ENCODE results near the gene LSMEM2. TPM values are rescaled to one million over a fixed set of nuclear protein-coding genes. Genes with fewer than 3 reads are reported as not detected.
A peak's percentile ranks its signal among the peaks of the same experiment; 100 is the strongest.
"Not testable (repeated sequence)": the region's sequence is repeated elsewhere in the genome, so short reads cannot be mapped to it uniquely, and the experiment has no call there.

Gene LSMEM2
- total RNA-seq, 1 donor from 2014 or later, result not detected

- Histone ChIP-seq H3K27me3 (ENCODE audit: control insufficient read depth, insufficient read depth, low read length) (no peaks in the 10 kb centered on the region), H3K4me3 (ENCODE audit: low read depth, low read length) (no peak overlapping the region), H3K36me3 (ENCODE audit: control insufficient read depth, insufficient read depth, low read length) (no peaks in the 10 kb centered on the region)
- no peak for TF ChIP-seq CTCF (IDR thresholded peaks at IDR 0.05; ENCODE audit: insufficient read depth, low read length, poor library complexity, severe bottlenecking)
- no peak for DNase-seq (ENCODE audit: low read depth)
Measured at GRCh38 chr3:50302095-50303012, 23.5 kb downstream of the LSMEM2 start.

GRCh38 chr3:50303013-50303815 lies 24.3 kb downstream of the LSMEM2 start, which contains the start of gene HYAL1:
Gene HYAL1, minus strand, starts transcription at chr3:50303574. Its CDS starts 618 bp downstream, at chr3:50302956.
- TF ChIP-seq CTCF (IDR thresholded peaks at IDR 0.05; ENCODE audit: insufficient read depth, low read length, poor library complexity, severe bottlenecking), result peak; percentile 54
- Histone ChIP-seq H3K4me3 (ENCODE audit: low read depth, low read length) (no peak within 1 kb of the TSS), H3K36me3 (ENCODE audit: control insufficient read depth, insufficient read depth, low read length) (no peaks in the 10 kb centered on the region), H3K27me3 (ENCODE audit: control insufficient read depth, insufficient read depth, low read length) (no peaks in the 10 kb centered on the region)
- no peak for DNase-seq (ENCODE audit: low read depth)

GRCh38 chr3:50304601-50305000 lies 25.7 kb downstream of the LSMEM2 start:
- Histone ChIP-seq H3K36me3 (ENCODE audit: control insufficient read depth, insufficient read depth, low read length) (no peaks in the 10 kb centered on the region), H3K27me3 (ENCODE audit: control insufficient read depth, insufficient read depth, low read length) (no peaks in the 10 kb centered on the region), H3K4me3 (ENCODE audit: low read depth, low read length) (no peak overlapping the region)
- no peak for DNase-seq (ENCODE audit: low read depth)
- no peak for TF ChIP-seq CTCF (IDR thresholded peaks at IDR 0.05; ENCODE audit: insufficient read depth, low read length, poor library complexity, severe bottlenecking)

GRCh38 chr3:50312041-50312440 lies 33.2 kb downstream of the LSMEM2 start:
- H3K4me3 ChIP-seq (ENCODE audit: low read depth, low read length); H3K27me3 ChIP-seq (ENCODE audit: control insufficient read depth, insufficient read depth, low read length); DNase-seq (ENCODE audit: low read depth); H3K36me3 ChIP-seq (ENCODE audit: control insufficient read depth, insufficient read depth, low read length): not testable (repeated sequence)

GRCh38 chr3:50314342-50314741 lies 35.5 kb downstream of the LSMEM2 start:
- Histone ChIP-seq H3K4me3 (ENCODE audit: low read depth, low read length) (no peak overlapping the region), H3K36me3 (ENCODE audit: control insufficient read depth, insufficient read depth, low read length) (peaks cover 3% of the 10 kb centered on the region), H3K27me3 (ENCODE audit: control insufficient read depth, insufficient read depth, low read length) (no peaks in the 10 kb centered on the region)
- no peak for TF ChIP-seq CTCF (IDR thresholded peaks at IDR 0.05; ENCODE audit: insufficient read depth, low read length, poor library complexity, severe bottlenecking)
- DNase-seq (ENCODE audit: low read depth), result no peak

GRCh38 chr3:50314816-50315215 lies 35.9 kb downstream of the LSMEM2 start:
- H3K4me3 ChIP-seq (ENCODE audit: low read depth, low read length), result no peak overlapping the region
- TF ChIP-seq CTCF (IDR thresholded peaks at IDR 0.05; ENCODE audit: insufficient read depth, low read length, poor library complexity, severe bottlenecking), result no peak
- H3K27me3 ChIP-seq (ENCODE audit: control insufficient read depth, insufficient read depth, low read length), result no peaks in the 10 kb centered on the region
- no peak for DNase-seq (ENCODE audit: low read depth)
- H3K36me3 ChIP-seq (ENCODE audit: control insufficient read depth, insufficient read depth, low read length), result peaks cover 3% of the 10 kb centered on the region
